ENCODE data around the gene DCUN1D2.

Gene DCUN1D2

DNA sequence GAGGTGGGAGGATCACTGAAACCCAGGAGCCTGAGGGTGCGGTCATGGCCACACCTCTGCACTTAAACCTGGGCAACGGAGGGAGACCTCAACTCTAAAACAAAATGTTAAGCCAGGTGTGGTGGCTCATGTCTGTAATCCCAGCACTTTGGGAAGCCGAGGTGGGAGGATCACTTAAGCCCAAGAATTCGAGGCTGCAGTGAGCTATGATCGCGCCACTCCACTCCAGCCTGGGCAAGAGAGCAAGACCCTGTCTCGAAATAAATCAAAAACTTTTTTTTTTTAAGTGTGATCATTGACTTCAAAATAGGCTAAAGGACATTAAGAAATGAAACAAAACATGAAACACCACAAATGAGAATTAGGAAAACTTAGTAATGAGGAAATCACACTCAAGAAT lies 20.9 kb downstream of the DCUN1D2 start:
- no peak overlapping the region for H3K9ac ChIP-seq (ENCODE audit: low read length)
- peaks cover 17% of the 10 kb centered on the region for H3K4me1 ChIP-seq (ENCODE audit: low read length)
- DNase-seq, result no peak
- H3K9me2 ChIP-seq (replicated peaks; ENCODE audit: insufficient read depth, low read length), result no peaks in the 10 kb centered on the region
- H3K9me3 ChIP-seq (replicated peaks; ENCODE audit: insufficient read depth, low read length), result no peaks in the 10 kb centered on the region
- H3K36me3 ChIP-seq (replicated peaks; ENCODE audit: insufficient read depth, low read length), result no peaks in the 10 kb centered on the region; the same call in 1 of the 2 replicates
- H3K4me3 ChIP-seq (ENCODE audit: low read length), result no peak overlapping the region
- H3K79me2 ChIP-seq (ENCODE audit: low read length), result peaks cover 4% of the 10 kb centered on the region; the same call in 1 of the 2 replicates
- no peak overlapping the region for H2AFZ ChIP-seq (ENCODE audit: low read length)
- H3K27ac ChIP-seq (ENCODE audit: low read length), result no peak overlapping the region
- TF ChIP-seq, protein P1, sequence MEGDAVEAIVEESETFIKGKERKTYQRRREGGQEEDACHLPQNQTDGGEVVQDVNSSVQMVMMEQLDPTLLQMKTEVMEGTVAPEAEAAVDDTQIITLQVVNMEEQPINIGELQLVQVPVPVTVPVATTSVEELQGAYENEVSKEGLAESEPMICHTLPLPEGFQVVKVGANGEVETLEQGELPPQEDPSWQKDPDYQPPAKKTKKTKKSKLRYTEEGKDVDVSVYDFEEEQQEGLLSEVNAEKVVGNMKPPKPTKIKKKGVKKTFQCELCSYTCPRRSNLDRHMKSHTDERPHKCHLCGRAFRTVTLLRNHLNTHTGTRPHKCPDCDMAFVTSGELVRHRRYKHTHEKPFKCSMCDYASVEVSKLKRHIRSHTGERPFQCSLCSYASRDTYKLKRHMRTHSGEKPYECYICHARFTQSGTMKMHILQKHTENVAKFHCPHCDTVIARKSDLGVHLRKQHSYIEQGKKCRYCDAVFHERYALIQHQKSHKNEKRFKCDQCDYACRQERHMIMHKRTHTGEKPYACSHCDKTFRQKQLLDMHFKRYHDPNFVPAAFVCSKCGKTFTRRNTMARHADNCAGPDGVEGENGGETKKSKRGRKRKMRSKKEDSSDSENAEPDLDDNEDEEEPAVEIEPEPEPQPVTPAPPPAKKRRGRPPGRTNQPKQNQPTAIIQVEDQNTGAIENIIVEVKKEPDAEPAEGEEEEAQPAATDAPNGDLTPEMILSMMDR (IDR thresholded peaks at IDR 0.05; ENCODE audit: low read length), result no peak
- TF ChIP-seq EZH2 (optimal IDR thresholded peaks at IDR 0.05; ENCODE audit: low read depth, low read length), result no peak
- no peak for TF ChIP-seq EZH2phosphoT487 (IDR thresholded peaks at IDR 0.05; ENCODE audit: low read length)
- H4K20me1 ChIP-seq (ENCODE audit: insufficient read depth, low read length), result no peaks in the 10 kb centered on the region
- H3F3A ChIP-seq (ENCODE audit: insufficient read depth, low read length), result peaks cover 15% of the 10 kb centered on the region
- no peak overlapping the region for H3K4me2 ChIP-seq (ENCODE audit: low read depth, low read length)
- H3K27me3 ChIP-seq (replicated peaks; ENCODE audit: insufficient read depth, low read length), result no peaks in the 10 kb centered on the region

DNA sequence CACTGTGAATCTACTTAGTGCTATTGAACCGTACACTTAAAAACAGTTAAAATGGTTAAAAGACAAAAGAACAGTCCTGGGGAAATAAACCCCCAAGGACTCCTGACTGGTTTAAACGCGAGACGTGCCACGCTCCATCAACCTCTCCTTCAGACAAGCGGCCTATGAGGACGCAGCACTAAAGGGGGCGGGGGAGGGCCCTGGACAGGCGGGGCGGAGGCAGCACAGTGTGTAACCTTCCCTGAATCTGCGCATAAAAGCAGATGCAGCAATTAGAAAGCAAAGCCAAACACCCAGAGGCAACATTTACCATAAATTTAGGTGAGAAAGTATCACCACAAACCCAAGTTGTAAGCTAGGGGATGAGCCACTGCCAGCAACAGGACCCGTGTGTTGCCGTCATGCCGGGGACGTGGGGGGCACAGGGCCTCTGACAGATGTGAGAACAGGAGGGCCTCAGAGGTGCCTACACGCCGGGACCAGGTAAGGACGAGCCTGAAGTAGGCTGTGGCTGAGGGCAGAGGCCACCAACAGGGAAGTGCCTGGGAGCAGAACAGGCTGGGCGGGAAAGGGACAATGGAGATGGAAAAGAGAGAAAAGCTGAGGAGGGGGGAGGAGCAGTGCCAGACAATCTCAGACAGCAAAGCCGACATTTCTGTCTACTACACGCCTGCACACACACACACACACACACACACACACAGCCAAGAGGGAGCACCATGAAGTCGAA lies 21.9 kb downstream of the DCUN1D2 start:
- no peaks in the 10 kb centered on the region for H4K20me1 ChIP-seq (ENCODE audit: insufficient read depth, low read length)
- peaks cover 4% of the 10 kb centered on the region; the same call in 1 of the 2 replicates for H3K79me2 ChIP-seq (ENCODE audit: low read length)
- H3F3A ChIP-seq (ENCODE audit: insufficient read depth, low read length), result peaks cover 15% of the 10 kb centered on the region
- H3K27ac ChIP-seq (ENCODE audit: low read length), result no peak overlapping the region
- TF ChIP-seq EZH2phosphoT487 (IDR thresholded peaks at IDR 0.05; ENCODE audit: low read length) (no peak), EZH2 (optimal IDR thresholded peaks at IDR 0.05; ENCODE audit: low read depth, low read length) (no peak)
- TF ChIP-seq, protein P1 (IDR thresholded peaks at IDR 0.05; ENCODE audit: low read length), result no peak
- H3K4me2 ChIP-seq (ENCODE audit: low read depth, low read length), result no peak overlapping the region
- no peak overlapping the region for H3K4me3 ChIP-seq (ENCODE audit: low read length)
- H3K27me3 ChIP-seq (replicated peaks; ENCODE audit: insufficient read depth, low read length), result no peaks in the 10 kb centered on the region
- no peak overlapping the region for H2AFZ ChIP-seq (ENCODE audit: low read length)
- H3K9me2 ChIP-seq (replicated peaks; ENCODE audit: insufficient read depth, low read length), result no peaks in the 10 kb centered on the region
- no peak overlapping the region for H3K9ac ChIP-seq (ENCODE audit: low read length)
- peaks cover 17% of the 10 kb centered on the region for H3K4me1 ChIP-seq (ENCODE audit: low read length)
- no peaks in the 10 kb centered on the region; the same call in 1 of the 2 replicates for H3K36me3 ChIP-seq (replicated peaks; ENCODE audit: insufficient read depth, low read length)
- no peaks in the 10 kb centered on the region for H3K9me3 ChIP-seq (replicated peaks; ENCODE audit: insufficient read depth, low read length)
- no peak for DNase-seq

DNA sequence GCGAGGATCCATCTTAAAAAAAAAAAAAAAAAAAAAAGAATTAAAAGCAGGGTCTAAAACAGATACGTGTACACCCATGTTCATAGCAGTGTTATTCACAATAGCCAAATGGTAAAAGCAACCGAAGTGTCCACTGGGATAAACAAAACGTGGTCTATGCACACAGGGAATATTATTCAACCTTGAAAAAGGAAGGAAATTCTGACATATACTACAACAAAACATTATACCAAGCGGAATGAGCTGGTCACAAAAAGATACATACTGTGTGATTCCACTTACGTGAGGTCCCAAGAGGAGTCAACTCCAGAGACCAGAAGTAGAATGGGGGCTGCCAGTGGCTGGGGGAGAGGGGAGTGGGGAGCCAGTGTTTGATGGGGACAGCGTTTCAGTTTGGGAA lies 22.5 kb downstream of the DCUN1D2 start:
- no peak for DNase-seq
- no peaks in the 10 kb centered on the region for H4K20me1 ChIP-seq (ENCODE audit: insufficient read depth, low read length)
- H3K9me3 ChIP-seq (replicated peaks; ENCODE audit: insufficient read depth, low read length), result no peaks in the 10 kb centered on the region
- no peaks in the 10 kb centered on the region for H3K9me2 ChIP-seq (replicated peaks; ENCODE audit: insufficient read depth, low read length)
- no peak overlapping the region for H3K27ac ChIP-seq (ENCODE audit: low read length)
- H3K27me3 ChIP-seq (replicated peaks; ENCODE audit: insufficient read depth, low read length), result no peaks in the 10 kb centered on the region
- peaks cover 4% of the 10 kb centered on the region; the same call in 1 of the 2 replicates for H3K79me2 ChIP-seq (ENCODE audit: low read length)
- no peak overlapping the region for H3K4me2 ChIP-seq (ENCODE audit: low read depth, low read length)
- peaks cover 17% of the 10 kb centered on the region for H3K4me1 ChIP-seq (ENCODE audit: low read length)
- TF ChIP-seq, protein P1 (IDR thresholded peaks at IDR 0.05; ENCODE audit: low read length), result no peak
- TF ChIP-seq EZH2phosphoT487 (IDR thresholded peaks at IDR 0.05; ENCODE audit: low read length), result no peak
- no peak for TF ChIP-seq EZH2 (optimal IDR thresholded peaks at IDR 0.05; ENCODE audit: low read depth, low read length)
- peaks cover 15% of the 10 kb centered on the region for H3F3A ChIP-seq (ENCODE audit: insufficient read depth, low read length)
- no peak overlapping the region for H3K9ac ChIP-seq (ENCODE audit: low read length)
- H3K36me3 ChIP-seq (replicated peaks; ENCODE audit: insufficient read depth, low read length), result no peaks in the 10 kb centered on the region; the same call in 1 of the 2 replicates
- H3K4me3 ChIP-seq (ENCODE audit: low read length), result no peak overlapping the region
- H2AFZ ChIP-seq (ENCODE audit: low read length), result no peak overlapping the region
